AG09319 (cell line): ENCODE data around the gene PAPOLG.

Experiments used
- DNase-seq: peaks from one replicate; pipeline ENCODE4 v3.0.0-alpha.2; 2010; ENCODE audit warnings: low read depth; ENCODE audit errors: extremely low read depth
- TF ChIP-seq, protein P1 (sequence below): IDR thresholded peaks from 2 replicates; pipeline ENCODE4 v1.5.1; 2011; ENCODE audit warnings: low read depth, mild to moderate bottlenecking, inconsistent platforms, low read length, moderate library complexity

The PAPOLG gene

DNA sequence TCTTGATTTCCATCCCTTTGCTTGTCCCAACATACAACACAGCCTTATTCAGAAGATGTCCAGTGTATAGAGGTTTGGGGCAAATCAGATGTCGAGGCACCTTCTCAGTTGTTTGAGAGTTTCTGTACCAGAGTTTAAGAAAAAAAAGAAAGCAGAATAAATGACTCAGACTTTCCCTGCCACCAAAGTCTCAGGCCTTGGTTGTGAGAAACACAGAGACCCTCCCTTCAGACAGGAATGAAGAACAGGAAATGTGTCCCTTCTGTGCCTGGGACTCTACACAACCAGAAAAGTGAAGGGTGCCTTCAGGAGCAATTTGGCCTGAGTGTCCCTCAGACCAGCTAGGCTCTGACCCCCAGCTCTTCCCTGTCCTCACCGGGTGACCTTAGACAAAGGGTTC, 88.0 kb downstream of the PAPOLG start:
- TF ChIP-seq, protein P1, sequence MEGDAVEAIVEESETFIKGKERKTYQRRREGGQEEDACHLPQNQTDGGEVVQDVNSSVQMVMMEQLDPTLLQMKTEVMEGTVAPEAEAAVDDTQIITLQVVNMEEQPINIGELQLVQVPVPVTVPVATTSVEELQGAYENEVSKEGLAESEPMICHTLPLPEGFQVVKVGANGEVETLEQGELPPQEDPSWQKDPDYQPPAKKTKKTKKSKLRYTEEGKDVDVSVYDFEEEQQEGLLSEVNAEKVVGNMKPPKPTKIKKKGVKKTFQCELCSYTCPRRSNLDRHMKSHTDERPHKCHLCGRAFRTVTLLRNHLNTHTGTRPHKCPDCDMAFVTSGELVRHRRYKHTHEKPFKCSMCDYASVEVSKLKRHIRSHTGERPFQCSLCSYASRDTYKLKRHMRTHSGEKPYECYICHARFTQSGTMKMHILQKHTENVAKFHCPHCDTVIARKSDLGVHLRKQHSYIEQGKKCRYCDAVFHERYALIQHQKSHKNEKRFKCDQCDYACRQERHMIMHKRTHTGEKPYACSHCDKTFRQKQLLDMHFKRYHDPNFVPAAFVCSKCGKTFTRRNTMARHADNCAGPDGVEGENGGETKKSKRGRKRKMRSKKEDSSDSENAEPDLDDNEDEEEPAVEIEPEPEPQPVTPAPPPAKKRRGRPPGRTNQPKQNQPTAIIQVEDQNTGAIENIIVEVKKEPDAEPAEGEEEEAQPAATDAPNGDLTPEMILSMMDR = no peak
- no peak for DNase-seq

DNA sequence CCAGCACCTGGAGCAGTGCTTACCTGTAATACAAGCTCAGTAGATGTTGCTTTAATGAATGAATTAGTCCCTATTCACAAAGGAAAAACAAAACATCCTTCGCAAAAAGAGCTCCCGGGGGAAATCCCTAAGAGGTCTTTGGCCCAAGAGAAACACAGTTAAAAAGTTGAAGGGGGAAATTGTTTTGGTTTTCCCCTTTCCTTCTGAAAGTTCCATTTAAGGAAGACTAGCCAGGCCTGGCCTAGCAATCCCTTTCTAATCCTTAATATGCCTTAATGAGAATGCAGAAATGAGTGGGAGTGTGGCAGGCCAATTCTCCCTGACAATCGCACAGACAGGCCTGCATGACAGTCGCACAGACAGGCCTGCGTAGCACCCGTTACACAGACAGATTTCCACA, 91.8 kb downstream of the PAPOLG start:
- no peak for DNase-seq
- TF ChIP-seq, protein P1 = no peak
